Memory B cell (primary cell): ENCODE data around the gene ATN1.

Experiments
- ATAC-seq: fragments of 150-1000 bp; cut with Tn5 transposase; 2 replicates; pipeline ENCODE4 v1.10.0; 2021; ENCODE audit warnings: low read depth, mild to moderate bottlenecking, moderate library complexity
- DNase-seq, 2 donors: peaks; one replicate each; pipeline ENCODE4 v3.0.0; 2022; ENCODE audit warnings: low spot score in 2 of 2
- H3K27ac Mint-ChIP-seq: one replicate; pipeline ENCODE4 v1.8.0; 2022; ENCODE audit warnings: mild to moderate bottlenecking, moderate library complexity, mixed read lengths
- H3K27me3 Mint-ChIP-seq: one replicate; pipeline ENCODE4 v1.8.0; 2022; ENCODE audit warnings: mixed read lengths
- H3K36me3 Mint-ChIP-seq: one replicate; pipeline ENCODE4 v1.8.0; 2022; ENCODE audit warnings: mild to moderate bottlenecking, mixed read lengths
- H3K4me1 Mint-ChIP-seq: one replicate; pipeline ENCODE4 v1.8.0; 2022; ENCODE audit warnings: mixed read lengths
- H3K4me3 Mint-ChIP-seq: one replicate; pipeline ENCODE4 v1.8.0; 2022; ENCODE audit warnings: mild to moderate bottlenecking, moderate library complexity, mixed read lengths
- H3K9me3 Mint-ChIP-seq: one replicate; pipeline ENCODE4 v1.8.0; 2022; ENCODE audit warnings: mixed read lengths

Gene ATN1

GRCh38 chr12:6928703-6929407 lies 1.1 kb downstream of the ATN1 start:
- Mint-ChIP-seq H3K27ac (peak overlapping the region; percentile 86), H3K27me3 (no peaks in the 10 kb centered on the region), H3K36me3 (peaks cover 2% of the 10 kb centered on the region), H3K9me3 (no peaks in the 10 kb centered on the region), H3K4me3 (peak overlapping the region; percentile 86), H3K4me1 (peaks cover 42% of the 10 kb centered on the region)
- DNase-seq (no peak), ATAC-seq (no peak)

- H3K4me1 Mint-ChIP-seq: peaks cover 34% of the 10 kb centered on the region
- H3K36me3 Mint-ChIP-seq: peaks cover 5% of the 10 kb centered on the region
- no peaks in the 10 kb centered on the region for H3K9me3 Mint-ChIP-seq
- DNase-seq (no peak), ATAC-seq (no peak)
- H3K4me3 Mint-ChIP-seq: peak overlapping the region; percentile 86
- peak overlapping the region; percentile 86 for H3K27ac Mint-ChIP-seq
- H3K27me3 Mint-ChIP-seq: no peaks in the 10 kb centered on the region
Measured at GRCh38 chr12:6929466-6930452, 2.0 kb downstream of the ATN1 start.

- Mint-ChIP-seq H3K4me1 (peaks cover 30% of the 10 kb centered on the region), H3K36me3 (peaks cover 11% of the 10 kb centered on the region)
Measured at GRCh38 chr12:6932766-6933165, 5.0 kb downstream of the ATN1 start.

GRCh38 chr12:6934110-6934509 lies 6.4 kb downstream of the ATN1 start:
- Mint-ChIP-seq H3K4me1 (peaks cover 26% of the 10 kb centered on the region), H3K4me3 (no peak overlapping the region), H3K27ac (no peak overlapping the region), H3K36me3 (peaks cover 12% of the 10 kb centered on the region), H3K27me3 (no peaks in the 10 kb centered on the region), H3K9me3 (no peaks in the 10 kb centered on the region)
- no peak for ATAC-seq
- DNase-seq: no peak

More at GRCh38 chr12:6932766-6933165, 5.0 kb downstream of the ATN1 start:
- no peak overlapping the region for H3K4me3 Mint-ChIP-seq
- H3K27me3 Mint-ChIP-seq: no peaks in the 10 kb centered on the region
- ATAC-seq: no peak
- H3K27ac Mint-ChIP-seq: peak overlapping the region; percentile 77
- no peaks in the 10 kb centered on the region for H3K9me3 Mint-ChIP-seq
- DNase-seq: no peak

- Mint-ChIP-seq H3K27me3 (no peaks in the 10 kb centered on the region), H3K36me3 (peaks cover 16% of the 10 kb centered on the region), H3K4me1 (peaks cover 24% of the 10 kb centered on the region), H3K4me3 (no peak overlapping the region), H3K9me3 (no peaks in the 10 kb centered on the region), H3K27ac (peak overlapping the region; percentile 88)
- no peak for DNase-seq
- no peak for ATAC-seq
Measured at GRCh38 chr12:6935371-6936193, 7.8 kb downstream of the ATN1 start.

GRCh38 chr12:6936194-6936635 lies 8.5 kb downstream of the ATN1 start:
- H3K27me3 Mint-ChIP-seq: no peaks in the 10 kb centered on the region
- no peaks in the 10 kb centered on the region for H3K9me3 Mint-ChIP-seq
- peak overlapping the region; percentile 88 for H3K27ac Mint-ChIP-seq
- peaks cover 24% of the 10 kb centered on the region for H3K4me1 Mint-ChIP-seq
- ATAC-seq (no peak), DNase-seq (no peak)
- H3K4me3 Mint-ChIP-seq: peak overlapping the region; percentile 88
- H3K36me3 Mint-ChIP-seq: peaks cover 16% of the 10 kb centered on the region

GRCh38 chr12:6936636-6937480 lies 9.1 kb downstream of the ATN1 start:
- DNase-seq (peak in 1 of 2 donors; percentile 49), ATAC-seq (peak; percentile 5)
- Mint-ChIP-seq H3K9me3 (no peaks in the 10 kb centered on the region), H3K4me3 (peak overlapping the region; percentile 88), H3K36me3 (peaks cover 16% of the 10 kb centered on the region), H3K27me3 (no peaks in the 10 kb centered on the region), H3K4me1 (peaks cover 24% of the 10 kb centered on the region), H3K27ac (peak overlapping the region; percentile 88)

- peak overlapping the region; percentile 88 for H3K4me3 Mint-ChIP-seq
Measured at GRCh38 chr12:6937481-6938352, 10.0 kb downstream of the ATN1 start.

GRCh38 chr12:6938353-6939190 lies 10.8 kb downstream of the ATN1 start:
- Mint-ChIP-seq H3K27ac (peak overlapping the region; percentile 88), H3K4me1 (peaks cover 22% of the 10 kb centered on the region), H3K9me3 (no peaks in the 10 kb centered on the region), H3K27me3 (no peaks in the 10 kb centered on the region), H3K4me3 (no peak overlapping the region), H3K36me3 (peaks cover 16% of the 10 kb centered on the region)
- ATAC-seq: no peak
- no peak for DNase-seq

More at GRCh38 chr12:6937481-6938352, 10.0 kb downstream of the ATN1 start:
- peak; percentile 95 for ATAC-seq
- no peaks in the 10 kb centered on the region for H3K27me3 Mint-ChIP-seq
- peaks cover 19% of the 10 kb centered on the region for H3K4me1 Mint-ChIP-seq
- H3K27ac Mint-ChIP-seq: peak overlapping the region; percentile 88
- peak; percentile 82 to 90 for DNase-seq
- H3K9me3 Mint-ChIP-seq: no peaks in the 10 kb centered on the region
- peaks cover 16% of the 10 kb centered on the region for H3K36me3 Mint-ChIP-seq

- Mint-ChIP-seq H3K27me3 (no peaks in the 10 kb centered on the region), H3K36me3 (peaks cover 13% of the 10 kb centered on the region), H3K4me3 (peak overlapping the region; percentile 25), H3K9me3 (no peaks in the 10 kb centered on the region), H3K4me1 (peaks cover 24% of the 10 kb centered on the region), H3K27ac (peak overlapping the region; percentile 75)
- no peak for ATAC-seq
- no peak for DNase-seq
Measured at GRCh38 chr12:6939191-6939540, 11.4 kb downstream of the ATN1 start.

- H3K27ac Mint-ChIP-seq: no peak overlapping the region
- H3K27me3 Mint-ChIP-seq: no peaks in the 10 kb centered on the region
- no peak overlapping the region for H3K4me3 Mint-ChIP-seq
- H3K9me3 Mint-ChIP-seq: no peaks in the 10 kb centered on the region
- peaks cover 4% of the 10 kb centered on the region for H3K36me3 Mint-ChIP-seq
- no peak for ATAC-seq
- DNase-seq: no peak
- H3K4me1 Mint-ChIP-seq: peaks cover 32% of the 10 kb centered on the region
Measured at GRCh38 chr12:6941267-6941666, 13.5 kb downstream of the ATN1 start.
